GM12865 (cell line): ENCODE data around the gene SLC12A3.
A peak's percentile ranks its signal among the peaks of the same experiment; 100 is the strongest.

ENCODE experiments used
- DNase-seq: peaks from one replicate; pipeline ENCODE4 v3.0.0; 2010; ENCODE audit warnings: low read depth
- H3K4me3 ChIP-seq: 2 replicates; pipeline ENCODE4 v1.5.1; 2011; ENCODE audit warnings: mild to moderate bottlenecking, low read depth, low read length, control low read depth
- TF ChIP-seq, protein P1 (sequence below): IDR thresholded peaks from 2 replicates; pipeline ENCODE4 v1.5.1; 2011; ENCODE audit warnings: low read length, control low read depth, low read depth, inconsistent platforms; ENCODE audit not compliant: insufficient read depth; ENCODE audit errors: missing control alignments

Gene SLC12A3

GRCh38 chr16:56860226-56861020, 4.6 kb upstream of the SLC12A3 start:
- no peak overlapping the region for H3K4me3 ChIP-seq
- DNase-seq, result peak; percentile 92
- TF ChIP-seq, protein P1, sequence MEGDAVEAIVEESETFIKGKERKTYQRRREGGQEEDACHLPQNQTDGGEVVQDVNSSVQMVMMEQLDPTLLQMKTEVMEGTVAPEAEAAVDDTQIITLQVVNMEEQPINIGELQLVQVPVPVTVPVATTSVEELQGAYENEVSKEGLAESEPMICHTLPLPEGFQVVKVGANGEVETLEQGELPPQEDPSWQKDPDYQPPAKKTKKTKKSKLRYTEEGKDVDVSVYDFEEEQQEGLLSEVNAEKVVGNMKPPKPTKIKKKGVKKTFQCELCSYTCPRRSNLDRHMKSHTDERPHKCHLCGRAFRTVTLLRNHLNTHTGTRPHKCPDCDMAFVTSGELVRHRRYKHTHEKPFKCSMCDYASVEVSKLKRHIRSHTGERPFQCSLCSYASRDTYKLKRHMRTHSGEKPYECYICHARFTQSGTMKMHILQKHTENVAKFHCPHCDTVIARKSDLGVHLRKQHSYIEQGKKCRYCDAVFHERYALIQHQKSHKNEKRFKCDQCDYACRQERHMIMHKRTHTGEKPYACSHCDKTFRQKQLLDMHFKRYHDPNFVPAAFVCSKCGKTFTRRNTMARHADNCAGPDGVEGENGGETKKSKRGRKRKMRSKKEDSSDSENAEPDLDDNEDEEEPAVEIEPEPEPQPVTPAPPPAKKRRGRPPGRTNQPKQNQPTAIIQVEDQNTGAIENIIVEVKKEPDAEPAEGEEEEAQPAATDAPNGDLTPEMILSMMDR, result no peak

- TF ChIP-seq, protein P1, result no peak
- no peak overlapping the region for H3K4me3 ChIP-seq
- peak; percentile 18 for DNase-seq
Measured at GRCh38 chr16:56861092-56861610, 3.9 kb upstream of the SLC12A3 start.

DNA sequence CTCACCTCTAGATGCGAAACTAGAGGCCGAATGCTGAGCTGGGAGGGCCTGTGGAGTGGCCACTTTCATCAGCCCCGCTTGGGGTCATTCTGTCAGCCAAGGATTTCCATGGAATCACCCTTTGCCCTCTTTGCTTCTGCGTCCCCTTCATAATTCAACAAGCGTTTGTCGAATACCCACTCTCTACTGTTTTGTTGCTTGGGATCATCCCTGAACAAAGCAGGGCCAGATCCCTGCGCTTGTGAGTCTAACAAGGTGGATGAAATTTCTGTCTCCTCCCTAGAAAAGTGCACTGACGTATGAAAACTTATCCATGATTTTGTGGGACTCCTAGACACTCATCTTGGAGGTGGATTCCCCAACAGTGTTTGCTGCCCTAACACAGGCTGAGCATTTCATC, 3.3 kb upstream of the SLC12A3 start:
- no peak overlapping the region for H3K4me3 ChIP-seq
- DNase-seq, result no peak
- TF ChIP-seq, protein P1, result no peak

- H3K4me3 ChIP-seq, result no peak overlapping the region
- no peak for DNase-seq
- TF ChIP-seq, protein P1, result no peak
Measured at GRCh38 chr16:56862776-56863175, 2.2 kb upstream of the SLC12A3 start.

DNA sequence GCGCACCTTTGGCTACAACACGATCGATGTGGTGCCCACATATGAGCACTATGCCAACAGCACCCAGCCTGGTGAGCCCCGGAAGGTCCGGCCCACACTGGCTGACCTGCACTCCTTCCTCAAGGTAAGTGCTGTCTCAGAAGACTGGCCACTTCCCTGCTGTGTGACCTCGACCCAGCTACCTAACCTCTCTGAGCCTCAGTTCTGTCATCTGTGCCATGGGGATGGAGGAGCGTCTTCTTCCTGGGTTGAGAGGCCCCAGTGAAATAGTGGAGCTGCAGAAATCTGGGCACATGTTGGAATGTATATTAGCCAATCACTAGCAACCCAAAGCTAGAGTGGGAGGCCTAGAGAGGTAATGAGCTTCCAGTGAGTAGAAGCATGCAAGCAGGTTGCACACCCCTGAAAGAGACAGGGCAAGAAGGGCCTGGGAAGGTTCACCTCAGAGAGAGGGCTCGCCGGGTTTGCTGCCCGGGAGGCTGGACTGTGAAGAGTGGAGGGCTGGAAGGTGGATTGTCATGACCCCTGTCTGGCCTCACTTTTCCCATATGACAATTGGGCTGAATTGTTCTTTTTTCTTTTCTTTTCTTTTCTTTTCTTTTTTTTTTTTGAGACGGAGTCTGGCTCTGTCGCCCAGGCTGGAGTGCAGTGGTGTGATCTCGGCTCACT, 521 bp downstream of the SLC12A3 start:
- DNase-seq, result no peak
- TF ChIP-seq, protein P1, result no peak

DNA sequence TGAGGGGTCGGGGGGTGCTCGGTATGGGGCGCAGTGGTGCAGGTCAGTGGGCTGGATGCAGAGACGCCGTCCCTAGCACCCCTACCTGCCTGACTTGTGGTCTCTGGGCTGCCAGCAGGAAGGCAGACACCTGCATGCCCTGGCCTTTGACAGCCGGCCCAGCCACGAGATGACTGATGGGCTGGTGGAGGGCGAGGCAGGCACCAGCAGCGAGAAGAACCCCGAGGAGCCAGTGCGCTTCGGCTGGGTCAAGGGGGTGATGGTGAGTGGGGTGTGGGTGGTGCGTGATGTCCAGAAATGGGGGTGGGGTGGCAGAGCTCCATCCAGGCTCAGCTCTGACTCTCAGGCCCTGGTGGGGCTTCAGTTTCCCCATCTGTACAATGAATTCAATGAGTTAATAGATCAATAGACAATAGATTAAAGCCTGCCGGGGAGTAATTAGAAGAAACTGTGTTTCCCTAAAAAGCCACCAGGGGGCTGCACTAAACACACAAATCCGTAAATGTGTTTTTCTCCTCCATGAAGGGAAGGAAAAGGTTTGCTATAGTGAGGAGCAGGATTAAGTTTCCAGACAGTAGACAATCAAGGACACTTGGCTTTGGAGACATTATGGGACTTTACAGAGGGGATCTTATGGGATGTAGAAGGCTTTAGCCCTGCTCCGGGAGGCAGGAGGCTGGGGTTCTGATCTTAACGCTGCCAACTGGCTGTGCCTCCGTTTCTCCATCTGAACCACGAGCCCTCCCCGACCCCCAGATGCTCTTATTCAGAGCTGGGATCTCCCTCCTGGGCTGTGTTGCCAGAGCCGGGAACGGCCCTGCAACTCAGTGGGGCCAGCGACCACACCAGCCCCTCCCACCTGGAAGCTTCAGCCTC, 2.2 kb downstream of the SLC12A3 start:
- TF ChIP-seq, protein P1, result peak; percentile 72
- DNase-seq, result peak; percentile 78
- H3K4me3 ChIP-seq, result no peak overlapping the region

More for the DNA sequence above, 521 bp downstream of the SLC12A3 start:
- H3K4me3 ChIP-seq, result no peak overlapping the region
